Body of pancreas (tissue), 4 donors: ENCODE results near the gene ZMYM2.

Experiments used
- POLR2A ChIP-seq, 3 donors: fragments of 450-650 bp; IDR thresholded peaks; one replicate each; pipeline ENCODE4 v1.6.1; 2016; ENCODE audit warnings: antibody characterized with exemption in 3 of 3, mild to moderate bottlenecking in 2 of 3
- TF ChIP-seq, protein P1 (sequence below), 7 experiments: fragments of 450-650 bp in 4 of 7; fragments of 200-600 bp in 3 of 7; sonication (generic) in 3 of 7; IDR thresholded peaks; one replicate each; pipeline ENCODE4 v1.5.1; 2016 to 2019; ENCODE audit warnings: antibody characterized with exemption in 7 of 7

GRCh38 chr13:20045950-20046548, 87.5 kb downstream of the ZMYM2 start:
- TF ChIP-seq, protein P1, sequence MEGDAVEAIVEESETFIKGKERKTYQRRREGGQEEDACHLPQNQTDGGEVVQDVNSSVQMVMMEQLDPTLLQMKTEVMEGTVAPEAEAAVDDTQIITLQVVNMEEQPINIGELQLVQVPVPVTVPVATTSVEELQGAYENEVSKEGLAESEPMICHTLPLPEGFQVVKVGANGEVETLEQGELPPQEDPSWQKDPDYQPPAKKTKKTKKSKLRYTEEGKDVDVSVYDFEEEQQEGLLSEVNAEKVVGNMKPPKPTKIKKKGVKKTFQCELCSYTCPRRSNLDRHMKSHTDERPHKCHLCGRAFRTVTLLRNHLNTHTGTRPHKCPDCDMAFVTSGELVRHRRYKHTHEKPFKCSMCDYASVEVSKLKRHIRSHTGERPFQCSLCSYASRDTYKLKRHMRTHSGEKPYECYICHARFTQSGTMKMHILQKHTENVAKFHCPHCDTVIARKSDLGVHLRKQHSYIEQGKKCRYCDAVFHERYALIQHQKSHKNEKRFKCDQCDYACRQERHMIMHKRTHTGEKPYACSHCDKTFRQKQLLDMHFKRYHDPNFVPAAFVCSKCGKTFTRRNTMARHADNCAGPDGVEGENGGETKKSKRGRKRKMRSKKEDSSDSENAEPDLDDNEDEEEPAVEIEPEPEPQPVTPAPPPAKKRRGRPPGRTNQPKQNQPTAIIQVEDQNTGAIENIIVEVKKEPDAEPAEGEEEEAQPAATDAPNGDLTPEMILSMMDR (IDR thresholded peaks at IDR 0.05) = no peak
- TF ChIP-seq POLR2A (IDR thresholded peaks at IDR 0.05) = no peak
